Spleen (tissue), 7 donors: ENCODE data around the gene CNTNAP2.

Experiments
- CTCF ChIP-seq, 11 experiments: fragments of 200-600 bp in 7 of 11; fragments of 450-650 bp in 4 of 11; sonication (generic) in 4 of 11; IDR thresholded peaks in 8 of 11; conservative IDR thresholded peaks in 3 of 11; 1 replicate in 7 of 11; 2 replicates in 4 of 11; pipeline versions ENCODE4 v1.4.0 to v1.8.0; 2016 to 2021; ENCODE audit warnings: antibody characterized with exemption in 11 of 11, inconsistent platforms in 4 of 11, mild to moderate bottlenecking in 1 of 11
- POLR2A ChIP-seq, 3 donors: fragments of 450-650 bp; IDR thresholded peaks; one replicate each; pipeline ENCODE4 v1.5.1; 2017; ENCODE audit warnings: antibody characterized with exemption in 3 of 3, mild to moderate bottlenecking in 1 of 3
- POLR2AphosphoS5 ChIP-seq, 3 donors: sonication (generic); formaldehyde crosslinking; IDR thresholded peaks; one replicate each; pipeline ENCODE4 v1.5.1; 2017; ENCODE audit warnings: antibody characterized with exemption in 3 of 3
- donor health status: DM: no; HTN: no; CAD: no; lungs with moderate emphysema.
- donor health status: DM: no; HTN: no; CAD: no.
- donor health status: DM: no; HTN: no; CAD: no.

GRCh38 chr7:148104924-148105323 lies 1988.3 kb downstream of the CNTNAP2 start:
- TF ChIP-seq POLR2A (IDR thresholded peaks at IDR 0.05) (no peak), POLR2AphosphoS5 (IDR thresholded peaks at IDR 0.05) (no peak), CTCF (IDR thresholded peaks at IDR 0.05 in 8 of 11, conservative IDR thresholded peaks at IDR 0.05 in 3 of 11) (no peak)
